GM18951 (cell line): Measurements from ENCODE around the gene ING3.

Source experiments
- POLR2A ChIP-seq: IDR thresholded peaks from 4 replicates; pipeline ENCODE4 v1.6.1; 2011; ENCODE audit warnings: mild to moderate bottlenecking; ENCODE audit not compliant: insufficient read length, insufficient read depth; ENCODE audit errors: extremely low read depth
- in situ Hi-C: fragments of 300-500 bp; cut with MboI; formaldehyde crosslinking; loops from one replicate; pipeline ENCODE4 v1.12.0; 2022; ENCODE audit warnings: low sequenced_read_pairs, mixed read lengths, inconsistent platforms; ENCODE audit not compliant: unreplicated experiment

The ING3 gene

GRCh38 chr7:120988591-120989256 lies 38.1 kb downstream of the ING3 start, which contains the start of gene CPED1:
TSS of gene CPED1 (plus strand) at chr7:120988711. CDS start at chr7:120989622, 911 bp downstream.
- no peak for TF ChIP-seq POLR2A
- in situ Hi-C loops, result no loop called here

GRCh38 chr7:120989257-120990220 lies 39.0 kb downstream of the ING3 start:
- in situ Hi-C loops, result loop anchor here (10.0 kb wide), 1 partner anchor 115 kb away; no protein-coding TSS in a partner anchor
- TF ChIP-seq POLR2A, result no peak

DNA sequence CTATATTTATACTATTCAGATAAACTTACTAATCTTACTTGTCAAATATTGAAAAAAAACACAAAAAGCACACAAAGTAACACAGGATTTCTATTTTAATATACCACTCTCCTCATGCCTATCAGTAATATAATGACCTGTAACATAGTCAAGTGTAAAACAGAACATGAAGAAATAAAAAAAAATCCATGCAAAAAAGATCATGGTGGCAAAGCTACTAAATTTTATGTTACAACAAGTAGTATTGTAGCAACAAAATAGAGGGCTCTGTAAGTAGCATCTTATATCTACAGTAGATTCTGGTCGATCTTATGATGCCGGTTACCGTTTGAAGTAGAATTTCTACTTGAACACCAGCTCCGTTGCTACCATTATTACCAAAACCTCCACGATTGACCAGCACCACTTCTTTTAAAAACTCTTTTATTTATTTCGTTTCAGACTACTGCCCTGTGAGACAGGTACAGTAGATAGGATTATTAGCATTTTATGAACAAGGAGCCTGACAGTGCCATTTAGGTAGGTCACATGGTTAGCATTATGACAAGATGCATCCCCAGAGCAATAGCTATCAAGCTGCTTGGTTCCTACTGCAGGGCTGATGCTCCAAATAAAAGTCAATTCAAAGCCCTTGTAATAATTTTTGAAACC lies 40.0 kb downstream of the ING3 start:
- in situ Hi-C loops, result loop anchor here (10.0 kb wide), 1 partner anchor 114 kb away; no protein-coding TSS in a partner anchor
- no peak for TF ChIP-seq POLR2A

DNA sequence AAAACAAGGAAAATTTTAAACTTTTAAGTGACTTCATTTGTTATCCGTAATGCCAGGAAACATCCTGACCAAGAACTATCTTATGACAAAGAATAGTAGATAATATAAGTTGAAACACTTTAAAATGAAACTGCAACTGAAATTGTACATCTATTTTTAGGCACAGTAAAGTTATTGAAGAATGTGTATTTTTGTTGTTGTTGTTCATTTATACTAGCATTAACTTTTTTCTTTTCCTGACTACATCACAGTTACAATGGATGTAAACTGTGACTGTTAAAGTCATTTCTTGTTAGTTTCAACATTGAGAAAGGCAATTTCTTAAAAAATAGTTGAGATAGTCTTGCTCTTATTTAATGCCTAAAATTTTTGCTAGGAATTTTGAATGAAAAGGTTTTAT lies 40.6 kb downstream of the ING3 start:
- in situ Hi-C loops, result loop anchor here (10.0 kb wide), 1 partner anchor 114 kb away; no protein-coding TSS in a partner anchor
- TF ChIP-seq POLR2A, result no peak

DNA sequence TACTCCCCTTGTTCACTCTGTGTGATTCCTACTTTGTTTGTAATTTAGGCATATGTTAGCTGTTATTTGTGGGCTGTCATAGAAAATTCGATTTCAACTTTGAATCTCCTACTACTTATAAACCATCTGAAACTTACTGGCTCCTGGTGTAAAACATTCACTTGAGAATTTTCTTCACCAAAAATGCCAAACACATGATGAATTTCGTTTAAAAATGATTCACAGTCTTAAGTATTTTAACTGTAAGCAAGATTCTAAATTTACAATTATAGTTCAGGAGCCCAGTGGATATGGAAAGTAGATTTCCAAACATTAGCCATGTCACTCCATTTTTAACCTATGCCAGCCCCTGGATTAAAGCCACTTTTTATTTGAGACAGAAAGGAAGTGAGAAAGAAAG lies 41.0 kb downstream of the ING3 start:
- in situ Hi-C loops, result loop anchor here (10.0 kb wide), 1 partner anchor 113 kb away; no protein-coding TSS in a partner anchor
- no peak for TF ChIP-seq POLR2A

DNA sequence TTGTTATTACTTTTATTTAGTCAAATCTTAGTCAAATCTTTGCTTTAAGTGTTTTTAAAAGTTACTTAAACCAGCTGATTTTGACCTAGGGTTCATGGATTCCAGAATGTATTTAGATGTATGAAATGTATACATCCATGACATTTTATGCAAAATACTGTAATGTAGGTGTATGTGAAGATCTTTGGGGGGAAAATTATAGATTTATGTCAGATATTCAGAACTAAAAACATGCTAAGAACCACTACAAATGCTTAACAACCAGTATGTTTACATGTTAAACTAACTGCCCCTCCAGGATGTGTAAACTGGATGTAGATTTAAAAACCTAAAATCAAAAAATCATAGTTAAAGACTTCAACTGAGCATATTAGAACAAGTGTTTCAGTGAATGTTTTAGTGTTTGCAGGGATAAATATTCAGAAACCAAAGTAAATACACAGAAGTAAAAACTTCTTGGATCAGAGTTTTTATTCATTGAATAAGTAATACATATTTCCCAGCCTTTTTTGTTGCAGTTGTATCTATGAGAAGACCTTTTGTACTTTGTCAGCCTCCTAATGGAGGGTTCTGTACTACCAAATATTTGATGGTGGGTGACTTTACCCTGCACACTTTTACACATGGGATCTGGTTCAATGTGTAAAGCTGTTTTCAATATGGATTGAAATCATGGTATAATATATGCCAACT lies 41.8 kb downstream of the ING3 start:
- in situ Hi-C loops, result loop anchor here (10.0 kb wide), 1 partner anchor 112 kb away; no protein-coding TSS in a partner anchor

DNA sequence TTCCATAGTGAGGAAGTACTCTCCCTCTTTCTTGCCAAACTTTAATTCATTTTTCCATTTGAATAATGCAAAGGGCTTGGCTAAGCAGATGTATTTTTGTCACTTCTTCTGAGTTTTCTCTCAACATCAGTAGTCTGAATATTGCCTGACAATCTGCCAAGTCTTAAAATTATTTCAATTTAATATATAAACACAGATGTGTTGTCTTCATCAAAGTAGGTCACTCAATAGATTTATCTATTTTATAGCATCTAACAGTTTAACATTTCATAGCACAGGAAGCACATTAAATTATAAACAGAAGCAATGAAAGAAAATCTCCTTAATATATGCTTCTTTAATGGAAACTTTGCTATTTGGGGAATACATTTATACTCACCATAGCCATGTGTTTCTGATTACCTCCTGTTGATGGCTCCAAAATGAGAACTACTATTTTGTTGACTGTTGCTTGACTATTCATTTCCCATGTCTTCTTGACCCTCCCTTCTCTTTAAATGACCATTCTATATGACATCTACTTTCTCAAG lies 42.5 kb downstream of the ING3 start:
- in situ Hi-C loops, result loop anchor here (10.0 kb wide), 1 partner anchor 112 kb away; no protein-coding TSS in a partner anchor
- TF ChIP-seq POLR2A, result no peak

More for the DNA sequence above, 41.8 kb downstream of the ING3 start:
- no peak for TF ChIP-seq POLR2A

- no peak for TF ChIP-seq POLR2A
- in situ Hi-C loops, result loop anchor here (10.0 kb wide), 1 partner anchor 111 kb away; no protein-coding TSS in a partner anchor
Measured at GRCh38 chr7:120993553-120994191, 43.1 kb downstream of the ING3 start.

- in situ Hi-C loops, result loop anchor here (10.0 kb wide), 1 partner anchor 110 kb away; no protein-coding TSS in a partner anchor
- no peak for TF ChIP-seq POLR2A
Measured at GRCh38 chr7:120994512-120995410, 44.2 kb downstream of the ING3 start.

DNA sequence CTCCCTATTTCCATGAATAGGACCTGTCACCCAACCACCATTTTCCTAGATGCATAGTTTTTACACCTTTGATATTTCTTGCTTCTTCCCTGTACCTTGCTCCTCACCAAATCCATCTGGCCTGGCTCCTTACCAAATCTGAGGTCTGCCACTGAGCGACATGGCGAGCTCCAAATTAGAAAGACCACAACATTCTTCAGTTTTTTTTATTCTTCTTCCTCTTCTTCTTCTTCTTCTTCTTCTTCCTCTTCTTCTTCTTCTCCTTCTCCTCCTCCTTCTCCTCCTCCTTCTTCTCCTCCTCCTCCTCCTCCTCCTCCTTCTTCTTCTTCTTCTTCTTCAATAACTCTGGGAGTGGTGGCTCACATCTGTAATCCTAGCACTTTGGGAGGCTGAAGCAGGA lies 45.1 kb downstream of the ING3 start:
- TF ChIP-seq POLR2A, result no peak
- in situ Hi-C loops, result loop anchor here (10.0 kb wide), 1 partner anchor 109 kb away; no protein-coding TSS in a partner anchor
